Gastroesophageal sphincter (tissue), 3 donors: ENCODE measurements around the gene GPR151.

ENCODE experiments used
- CTCF ChIP-seq, 4 experiments: fragments of 200-600 bp in 2 of 4; fragments of 450-650 bp in 2 of 4; sonication (generic) in 1 of 4; IDR thresholded peaks; one replicate each; pipeline ENCODE4 v1.5.1; 2017 to 2019; ENCODE audit warnings: antibody characterized with exemption in 4 of 4, mild to moderate bottlenecking in 2 of 4, moderate library complexity in 2 of 4
- EP300 ChIP-seq: sonication (generic); formaldehyde crosslinking; IDR thresholded peaks from one replicate; pipeline ENCODE4 v1.6.1; 2017; ENCODE audit warnings: antibody characterized with exemption, mild to moderate bottlenecking
- POLR2A ChIP-seq, 2 donors: fragments of 450-650 bp; IDR thresholded peaks; one replicate each; pipeline ENCODE4 v1.6.1; 2017; ENCODE audit warnings: antibody characterized with exemption in 2 of 2, mild to moderate bottlenecking in 2 of 2, moderate library complexity in 1 of 2

GRCh38 chr5:146519554-146519953 lies 3.6 kb upstream of the GPR151 start:
- TF ChIP-seq CTCF (IDR thresholded peaks at IDR 0.05) (no peak), EP300 (no peak), POLR2A (IDR thresholded peaks at IDR 0.05) (no peak)
